K562 (cell line): Measurements from ENCODE around the gene OR2W3. TPM values are rescaled to one million over a fixed set of nuclear protein-coding genes. Genes with fewer than 3 reads are reported as not detected.

Experiments
- ATF1 ChIP-seq, 2 experiments: fragments of 450-650 bp in 1 of 2; IDR thresholded peaks; 2 replicates each; pipeline ENCODE4 v1.6.1; 2016; ENCODE audit warnings: missing compliant biosample characterization in 1 of 2, missing genetic modification characterization in 1 of 2
- CBX5 ChIP-seq: IDR thresholded peaks from 2 replicates; pipeline ENCODE4 v1.6.1; 2014; ENCODE audit warnings: low read depth, borderline replicate concordance
- CEBPB ChIP-seq: fragments of 450-650 bp; IDR thresholded peaks from 2 replicates; pipeline ENCODE4 v1.6.1; 2016; ENCODE audit warnings: missing genetic modification characterization, missing compliant biosample characterization
- CXXC5 ChIP-seq: fragments of 250-450 bp; sonication (Bioruptor Pico); IDR thresholded peaks from 2 replicates; pipeline ENCODE4 v1.8.0; 2022; ENCODE audit warnings: inconsistent platforms, mild to moderate bottlenecking, moderate library complexity
- EP300 ChIP-seq: IDR thresholded peaks from 2 replicates; pipeline ENCODE4 v1.6.1; 2012; ENCODE audit warnings: low read length, improper control_type of control experiment
- MCM5 ChIP-seq: fragments of 450-650 bp; IDR thresholded peaks from 2 replicates; pipeline ENCODE4 v1.6.1; 2016; ENCODE audit warnings: low read depth
- MIER1 ChIP-seq: fragments of 450-650 bp; IDR thresholded peaks from 2 replicates; pipeline ENCODE4 v1.6.1; 2016; ENCODE audit warnings: antibody characterized with exemption, mild to moderate bottlenecking, low read depth
- PHTF2 ChIP-seq: fragments of 250-450 bp; sonication (Bioruptor Pico); IDR thresholded peaks from 2 replicates; pipeline ENCODE4 v1.5.0; 2021; ENCODE audit warnings: mild to moderate bottlenecking
- POLR2A ChIP-seq: fragments of 450-650 bp; conservative IDR thresholded peaks from 2 replicates; pipeline ENCODE4 v1.6.1; 2016
- PTRF ChIP-seq: fragments of 450-650 bp; IDR thresholded peaks from 2 replicates; pipeline ENCODE4 v1.6.1; 2016; ENCODE audit warnings: mild to moderate bottlenecking, missing genetic modification characterization, missing compliant biosample characterization
- RBM39 ChIP-seq: fragments of 200-400 bp; formaldehyde crosslinking; optimal IDR thresholded peaks from 2 replicates; pipeline ENCODE3; 2018; ENCODE audit warnings: low read depth, low read length
- SPI1 ChIP-seq: IDR thresholded peaks from 2 replicates; pipeline ENCODE4 v1.6.1; 2011; ENCODE audit warnings: low read depth, low read length, control low read depth, borderline replicate concordance
- SRSF9 ChIP-seq: fragments of 200-400 bp; formaldehyde crosslinking; IDR thresholded peaks from 2 replicates; pipeline ENCODE4 v1.6.1; 2017; ENCODE audit warnings: low read depth, low read length, borderline replicate concordance
- STAT5B ChIP-seq: fragments of 250-450 bp; sonication (Bioruptor Pico); IDR thresholded peaks from 2 replicates; pipeline ENCODE4 v1.8.0; 2021; ENCODE audit warnings: mild to moderate bottlenecking, inconsistent platforms
- TAF15 ChIP-seq: fragments of 200-400 bp; formaldehyde crosslinking; IDR thresholded peaks from 2 replicates; pipeline ENCODE4 v1.6.1; 2017; ENCODE audit warnings: mild to moderate bottlenecking, low read depth, low read length, moderate library complexity
- TCFL5 ChIP-seq: fragments of 250-450 bp; sonication (Bioruptor Pico); conservative IDR thresholded peaks from 2 replicates; pipeline ENCODE4 v1.6.1; 2021; ENCODE audit warnings: mild to moderate bottlenecking, moderate library complexity, matching md5 sums
- ZNF212 ChIP-seq: fragments of 450-650 bp; formaldehyde crosslinking; IDR thresholded peaks from 2 replicates; pipeline ENCODE4 v1.4.0; 2020; ENCODE audit warnings: mild to moderate bottlenecking
- ZNF75A ChIP-seq: fragments of 450-650 bp; formaldehyde crosslinking; IDR thresholded peaks from 2 replicates; pipeline ENCODE4 v1.4.0; 2020; ENCODE audit warnings: mild to moderate bottlenecking
- polyA plus RNA-seq, 8 experiments: library from polyadenylated mRNA; depleted of rRNA in 4 of 8; stranded (reverse) in 5 of 8; unstranded in 3 of 8; fragments of >200 nt; fragmentation: Nextera tagmentation in 2 of 8; fragmentation: Illumina TruSeq in 1 of 8; extraction: Ambion mirVana in 2 of 8; extraction: Trizol in 1 of 8; gene quantifications; 2 replicates each; pipeline versions ENCODE4 v1.2.1 to v1.2.3, GENCODE V29; 2011 to 2014; ENCODE audit warnings: inconsistent platforms in 1 of 8, missing spikeins in 1 of 8
- total RNA-seq, 7 experiments: library from RNA; depleted of rRNA in 6 of 7; stranded (reverse); fragments of >200 nt in 6 of 7; fragmentation: Illumina TruSeq in 2 of 7; extraction: Trizol in 2 of 7; gene quantifications; 2 replicates each; pipeline versions ENCODE4 v1.2.1 to v1.2.3, GENCODE V29; 2011 to 2021; ENCODE audit warnings: low replicate concordance in 1 of 7
- TF ChIP-seq, protein P1 (sequence below), 2 experiments: fragments of 450-650 bp; IDR thresholded peaks; 2 replicates each; pipeline ENCODE4 v1.6.1; 2016
- TF ChIP-seq, protein P2 (sequence below), 2 experiments: fragments of 150-350 bp in 1 of 2; IDR thresholded peaks; 2 replicates each; pipeline ENCODE4 v1.6.1; 2012 to 2016; ENCODE audit warnings: low read depth in 2 of 2, low read length in 2 of 2, mild to moderate bottlenecking in 1 of 2, moderate library complexity in 1 of 2
- TF ChIP-seq, protein P3 (sequence below): fragments of 250-450 bp; sonication (Bioruptor Pico); IDR thresholded peaks from 2 replicates; pipeline ENCODE4 v1.4.0; 2020; ENCODE audit warnings: mild to moderate bottlenecking, moderate library complexity
- TF ChIP-seq, protein P4 (sequence below): fragments of 450-650 bp; formaldehyde crosslinking; IDR thresholded peaks from 2 replicates; pipeline ENCODE4 v1.4.0; 2020; ENCODE audit warnings: mild to moderate bottlenecking

Gene OR2W3
- total and polyA plus RNA-seq, 9 of the 15 experiments (the other 6 are each of a cell fraction or from before 2014, with no cell fraction given): 0.67 to 7.6 (median 3.7) TPM

DNA sequence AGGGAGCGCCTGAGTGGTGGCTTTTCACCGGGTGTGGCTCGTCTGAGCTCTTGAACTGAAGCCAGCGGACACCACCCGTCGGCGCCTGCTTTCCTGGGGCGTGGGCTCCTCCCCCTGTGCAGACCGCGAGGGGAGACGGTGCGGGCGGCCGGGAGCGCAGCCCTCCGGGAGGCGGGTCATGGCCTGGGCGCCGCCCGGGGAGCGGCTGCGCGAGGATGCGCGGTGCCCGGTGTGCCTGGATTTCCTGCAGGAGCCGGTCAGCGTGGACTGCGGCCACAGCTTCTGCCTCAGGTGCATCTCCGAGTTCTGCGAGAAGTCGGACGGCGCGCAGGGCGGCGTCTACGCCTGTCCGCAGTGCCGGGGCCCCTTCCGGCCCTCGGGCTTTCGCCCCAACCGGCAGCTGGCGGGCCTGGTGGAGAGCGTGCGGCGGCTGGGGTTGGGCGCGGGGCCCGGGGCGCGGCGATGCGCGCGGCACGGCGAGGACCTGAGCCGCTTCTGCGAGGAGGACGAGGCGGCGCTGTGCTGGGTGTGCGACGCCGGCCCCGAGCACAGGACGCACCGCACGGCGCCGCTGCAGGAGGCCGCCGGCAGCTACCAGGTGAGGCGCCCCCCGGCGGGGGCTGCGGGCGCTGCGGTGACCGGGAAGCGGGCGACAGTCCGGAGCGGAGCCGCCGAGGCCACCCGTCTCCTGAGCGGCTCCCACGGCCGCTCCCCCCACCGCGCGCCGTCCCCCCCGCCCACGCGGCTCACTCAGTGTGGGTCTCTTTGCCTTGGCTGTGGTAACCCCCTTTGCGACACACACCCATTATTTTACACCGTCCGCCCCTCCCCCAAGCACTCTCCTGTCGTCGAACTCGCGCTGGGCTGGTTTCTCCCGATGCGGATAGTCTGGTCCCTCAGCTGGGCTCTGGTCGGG lies 38.1 kb upstream of the OR2W3 start, which contains the start of gene TRIM58 (continued):
- TF ChIP-seq, protein P1, sequence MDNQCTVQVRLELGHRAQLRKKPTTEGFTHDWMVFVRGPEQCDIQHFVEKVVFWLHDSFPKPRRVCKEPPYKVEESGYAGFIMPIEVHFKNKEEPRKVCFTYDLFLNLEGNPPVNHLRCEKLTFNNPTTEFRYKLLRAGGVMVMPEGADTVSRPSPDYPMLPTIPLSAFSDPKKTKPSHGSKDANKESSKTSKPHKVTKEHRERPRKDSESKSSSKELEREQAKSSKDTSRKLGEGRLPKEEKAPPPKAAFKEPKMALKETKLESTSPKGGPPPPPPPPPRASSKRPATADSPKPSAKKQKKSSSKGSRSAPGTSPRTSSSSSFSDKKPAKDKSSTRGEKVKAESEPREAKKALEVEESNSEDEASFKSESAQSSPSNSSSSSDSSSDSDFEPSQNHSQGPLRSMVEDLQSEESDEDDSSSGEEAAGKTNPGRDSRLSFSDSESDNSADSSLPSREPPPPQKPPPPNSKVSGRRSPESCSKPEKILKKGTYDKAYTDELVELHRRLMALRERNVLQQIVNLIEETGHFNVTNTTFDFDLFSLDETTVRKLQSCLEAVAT (IDR thresholded peaks at IDR 0.05): peak in 1 of 2 experiments; percentile 33; a peak in 1 of 4 replicates
- TF ChIP-seq MCM5: no peak
- TF ChIP-seq PTRF (tag): no peak
- TF ChIP-seq, protein P2, sequence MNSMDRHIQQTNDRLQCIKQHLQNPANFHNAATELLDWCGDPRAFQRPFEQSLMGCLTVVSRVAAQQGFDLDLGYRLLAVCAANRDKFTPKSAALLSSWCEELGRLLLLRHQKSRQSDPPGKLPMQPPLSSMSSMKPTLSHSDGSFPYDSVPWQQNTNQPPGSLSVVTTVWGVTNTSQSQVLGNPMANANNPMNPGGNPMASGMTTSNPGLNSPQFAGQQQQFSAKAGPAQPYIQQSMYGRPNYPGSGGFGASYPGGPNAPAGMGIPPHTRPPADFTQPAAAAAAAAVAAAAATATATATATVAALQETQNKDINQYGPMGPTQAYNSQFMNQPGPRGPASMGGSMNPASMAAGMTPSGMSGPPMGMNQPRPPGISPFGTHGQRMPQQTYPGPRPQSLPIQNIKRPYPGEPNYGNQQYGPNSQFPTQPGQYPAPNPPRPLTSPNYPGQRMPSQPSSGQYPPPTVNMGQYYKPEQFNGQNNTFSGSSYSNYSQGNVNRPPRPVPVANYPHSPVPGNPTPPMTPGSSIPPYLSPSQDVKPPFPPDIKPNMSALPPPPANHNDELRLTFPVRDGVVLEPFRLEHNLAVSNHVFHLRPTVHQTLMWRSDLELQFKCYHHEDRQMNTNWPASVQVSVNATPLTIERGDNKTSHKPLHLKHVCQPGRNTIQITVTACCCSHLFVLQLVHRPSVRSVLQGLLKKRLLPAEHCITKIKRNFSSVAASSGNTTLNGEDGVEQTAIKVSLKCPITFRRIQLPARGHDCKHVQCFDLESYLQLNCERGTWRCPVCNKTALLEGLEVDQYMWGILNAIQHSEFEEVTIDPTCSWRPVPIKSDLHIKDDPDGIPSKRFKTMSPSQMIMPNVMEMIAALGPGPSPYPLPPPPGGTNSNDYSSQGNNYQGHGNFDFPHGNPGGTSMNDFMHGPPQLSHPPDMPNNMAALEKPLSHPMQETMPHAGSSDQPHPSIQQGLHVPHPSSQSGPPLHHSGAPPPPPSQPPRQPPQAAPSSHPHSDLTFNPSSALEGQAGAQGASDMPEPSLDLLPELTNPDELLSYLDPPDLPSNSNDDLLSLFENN (IDR thresholded peaks at IDR 0.05; ENCODE audit: low read depth in 2 of 2, low read length in 2 of 2): peak in 1 of 2 experiments; percentile 45; a peak in 1 of 4 replicates
- TF ChIP-seq TCFL5 (CRISPR knock-in tag): no peak
- peak; percentile 57 for TF ChIP-seq EP300
- no peak for TF ChIP-seq ZNF75A (CRISPR knock-in tag)
- no peak for TF ChIP-seq MIER1
- TF ChIP-seq, protein P3, sequence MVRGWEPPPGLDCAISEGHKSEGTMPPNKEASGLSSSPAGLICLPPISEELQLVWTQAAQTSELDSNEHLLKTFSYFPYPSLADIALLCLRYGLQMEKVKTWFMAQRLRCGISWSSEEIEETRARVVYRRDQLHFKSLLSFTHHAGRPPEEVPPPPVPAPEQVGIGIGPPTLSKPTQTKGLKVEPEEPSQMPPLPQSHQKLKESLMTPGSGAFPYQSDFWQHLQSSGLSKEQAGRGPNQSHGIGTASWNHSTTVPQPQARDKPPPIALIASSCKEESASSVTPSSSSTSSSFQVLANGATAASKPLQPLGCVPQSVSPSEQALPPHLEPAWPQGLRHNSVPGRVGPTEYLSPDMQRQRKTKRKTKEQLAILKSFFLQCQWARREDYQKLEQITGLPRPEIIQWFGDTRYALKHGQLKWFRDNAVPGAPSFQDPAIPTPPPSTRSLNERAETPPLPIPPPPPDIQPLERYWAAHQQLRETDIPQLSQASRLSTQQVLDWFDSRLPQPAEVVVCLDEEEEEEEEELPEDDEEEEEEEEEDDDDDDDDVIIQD (CRISPR knock-in tag): peak; percentile 40; the same call in 1 of the 2 replicates
- TF ChIP-seq CXXC5 (CRISPR knock-in tag): peak; percentile 98
- no peak for TF ChIP-seq PHTF2 (CRISPR knock-in tag)
- 0 out of 2 replicates have a peak, but pooled peaks have one; percentile 20 for TF ChIP-seq CBX5
- no peak for TF ChIP-seq RBM39
- TF ChIP-seq, protein P4, sequence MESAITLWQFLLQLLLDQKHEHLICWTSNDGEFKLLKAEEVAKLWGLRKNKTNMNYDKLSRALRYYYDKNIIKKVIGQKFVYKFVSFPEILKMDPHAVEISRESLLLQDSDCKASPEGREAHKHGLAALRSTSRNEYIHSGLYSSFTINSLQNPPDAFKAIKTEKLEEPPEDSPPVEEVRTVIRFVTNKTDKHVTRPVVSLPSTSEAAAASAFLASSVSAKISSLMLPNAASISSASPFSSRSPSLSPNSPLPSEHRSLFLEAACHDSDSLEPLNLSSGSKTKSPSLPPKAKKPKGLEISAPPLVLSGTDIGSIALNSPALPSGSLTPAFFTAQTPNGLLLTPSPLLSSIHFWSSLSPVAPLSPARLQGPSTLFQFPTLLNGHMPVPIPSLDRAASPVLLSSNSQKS: no peak
- no peak for TF ChIP-seq TAF15
- no peak for TF ChIP-seq ZNF212 (CRISPR knock-in tag)
- TF ChIP-seq ATF1 (CRISPR knock-in tag; IDR thresholded peaks at IDR 0.05): no peak
- TF ChIP-seq ATF1 (tag; IDR thresholded peaks at IDR 0.05): peak; percentile 41
- no peak for TF ChIP-seq SPI1
- no peak for TF ChIP-seq CEBPB (tag)
- no peak for TF ChIP-seq SRSF9
- TF ChIP-seq POLR2A: peak; percentile 86
- TF ChIP-seq STAT5B (CRISPR knock-in tag): no peak
